Esophagus squamous epithelium (tissue), 4 donors: ENCODE data around the gene CHID1.

Experiments
- POLR2A ChIP-seq, 4 donors: fragments of 450-650 bp; IDR thresholded peaks; one replicate each; pipeline ENCODE4 v1.6.1; 2017; ENCODE audit warnings: antibody characterized with exemption in 4 of 4, mild to moderate bottlenecking in 4 of 4, moderate library complexity in 3 of 4
- TF ChIP-seq, protein P1 (sequence below), 6 experiments: fragments of 450-650 bp in 4 of 6; fragments of 200-600 bp in 2 of 6; sonication (generic) in 2 of 6; IDR thresholded peaks; one replicate each; pipeline ENCODE4 v1.5.1; 2016 to 2019; ENCODE audit warnings: antibody characterized with exemption in 6 of 6, mild to moderate bottlenecking in 4 of 6, moderate library complexity in 4 of 6

DNA sequence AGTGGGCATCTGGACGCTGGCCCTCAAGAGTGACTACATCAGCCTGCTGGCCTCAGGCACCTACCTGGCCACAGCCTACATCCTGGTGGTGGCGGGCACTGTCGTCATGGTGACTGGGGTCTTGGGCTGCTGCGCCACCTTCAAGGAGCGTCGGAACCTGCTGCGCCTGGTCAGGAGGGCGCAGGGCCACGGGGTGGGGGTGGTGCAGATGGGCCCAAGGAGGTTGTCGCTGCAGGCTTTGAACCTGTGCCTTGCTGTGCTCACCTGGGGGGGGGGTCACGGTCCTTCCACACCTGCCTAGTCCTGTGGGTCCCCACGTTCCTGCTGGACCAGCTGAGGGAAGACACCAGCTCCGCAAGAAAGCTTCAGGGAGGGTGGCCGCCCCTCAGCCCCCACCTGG lies 74.3 kb downstream of the CHID1 start:
- TF ChIP-seq, protein P1, sequence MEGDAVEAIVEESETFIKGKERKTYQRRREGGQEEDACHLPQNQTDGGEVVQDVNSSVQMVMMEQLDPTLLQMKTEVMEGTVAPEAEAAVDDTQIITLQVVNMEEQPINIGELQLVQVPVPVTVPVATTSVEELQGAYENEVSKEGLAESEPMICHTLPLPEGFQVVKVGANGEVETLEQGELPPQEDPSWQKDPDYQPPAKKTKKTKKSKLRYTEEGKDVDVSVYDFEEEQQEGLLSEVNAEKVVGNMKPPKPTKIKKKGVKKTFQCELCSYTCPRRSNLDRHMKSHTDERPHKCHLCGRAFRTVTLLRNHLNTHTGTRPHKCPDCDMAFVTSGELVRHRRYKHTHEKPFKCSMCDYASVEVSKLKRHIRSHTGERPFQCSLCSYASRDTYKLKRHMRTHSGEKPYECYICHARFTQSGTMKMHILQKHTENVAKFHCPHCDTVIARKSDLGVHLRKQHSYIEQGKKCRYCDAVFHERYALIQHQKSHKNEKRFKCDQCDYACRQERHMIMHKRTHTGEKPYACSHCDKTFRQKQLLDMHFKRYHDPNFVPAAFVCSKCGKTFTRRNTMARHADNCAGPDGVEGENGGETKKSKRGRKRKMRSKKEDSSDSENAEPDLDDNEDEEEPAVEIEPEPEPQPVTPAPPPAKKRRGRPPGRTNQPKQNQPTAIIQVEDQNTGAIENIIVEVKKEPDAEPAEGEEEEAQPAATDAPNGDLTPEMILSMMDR (IDR thresholded peaks at IDR 0.05), result no peak
- TF ChIP-seq POLR2A (IDR thresholded peaks at IDR 0.05), result no peak
